ENCODE measurements around the gene ARRB2. TPM values are rescaled to one million over a fixed set of nuclear protein-coding genes. Genes with fewer than 3 reads are reported as not detected.

The ARRB2 gene
- total and polyA plus RNA-seq, 2 of the 13 experiments (the other 11 are each of a cell fraction or from before 2014, with no cell fraction given): 21.5 to 49.2 TPM

DNA sequence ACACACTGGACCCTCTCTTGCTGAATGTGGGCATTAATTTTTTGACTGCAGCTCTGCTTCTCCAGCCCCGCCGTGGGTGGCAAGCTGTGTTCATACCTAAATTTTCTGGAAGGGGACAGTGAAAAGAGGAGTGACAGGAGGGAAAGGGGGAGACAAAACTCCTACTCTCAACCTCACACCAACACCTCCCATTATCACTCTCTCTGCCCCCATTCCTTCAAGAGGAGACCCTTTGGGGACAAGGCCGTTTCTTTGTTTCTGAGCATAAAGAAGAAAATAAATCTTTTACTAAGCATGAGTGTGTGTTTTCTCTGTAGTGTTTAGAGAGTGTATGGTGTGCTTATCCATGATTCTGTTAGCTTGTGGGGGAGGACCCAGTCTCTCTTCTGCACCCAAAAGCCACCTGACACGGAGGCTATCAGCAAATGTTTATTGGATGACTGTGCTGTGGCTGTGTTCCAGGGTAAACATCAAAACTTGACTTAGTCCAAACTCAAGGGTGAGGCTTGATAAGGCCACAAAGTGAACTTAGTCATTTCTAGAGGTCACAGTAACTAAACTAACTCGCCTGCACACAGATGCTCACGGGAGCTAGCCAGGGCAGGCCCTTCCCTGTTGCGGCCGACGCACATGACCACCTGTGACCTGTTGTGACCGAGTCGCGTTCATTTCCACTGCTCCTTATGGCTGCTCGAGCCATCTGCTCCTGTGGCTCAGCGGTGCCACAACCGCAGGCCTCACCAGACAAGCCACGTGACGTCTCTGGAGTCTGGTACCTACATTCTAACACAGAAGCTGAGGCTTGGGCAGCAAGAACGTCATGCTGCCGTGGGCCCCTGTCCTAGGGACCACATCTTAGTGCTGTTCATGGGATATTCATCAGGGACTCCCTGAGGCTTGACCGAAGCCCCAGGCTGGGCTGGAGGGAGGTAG is 11.0 kb downstream of the ARRB2 start (continued):
- TF ChIP-seq, protein P1, sequence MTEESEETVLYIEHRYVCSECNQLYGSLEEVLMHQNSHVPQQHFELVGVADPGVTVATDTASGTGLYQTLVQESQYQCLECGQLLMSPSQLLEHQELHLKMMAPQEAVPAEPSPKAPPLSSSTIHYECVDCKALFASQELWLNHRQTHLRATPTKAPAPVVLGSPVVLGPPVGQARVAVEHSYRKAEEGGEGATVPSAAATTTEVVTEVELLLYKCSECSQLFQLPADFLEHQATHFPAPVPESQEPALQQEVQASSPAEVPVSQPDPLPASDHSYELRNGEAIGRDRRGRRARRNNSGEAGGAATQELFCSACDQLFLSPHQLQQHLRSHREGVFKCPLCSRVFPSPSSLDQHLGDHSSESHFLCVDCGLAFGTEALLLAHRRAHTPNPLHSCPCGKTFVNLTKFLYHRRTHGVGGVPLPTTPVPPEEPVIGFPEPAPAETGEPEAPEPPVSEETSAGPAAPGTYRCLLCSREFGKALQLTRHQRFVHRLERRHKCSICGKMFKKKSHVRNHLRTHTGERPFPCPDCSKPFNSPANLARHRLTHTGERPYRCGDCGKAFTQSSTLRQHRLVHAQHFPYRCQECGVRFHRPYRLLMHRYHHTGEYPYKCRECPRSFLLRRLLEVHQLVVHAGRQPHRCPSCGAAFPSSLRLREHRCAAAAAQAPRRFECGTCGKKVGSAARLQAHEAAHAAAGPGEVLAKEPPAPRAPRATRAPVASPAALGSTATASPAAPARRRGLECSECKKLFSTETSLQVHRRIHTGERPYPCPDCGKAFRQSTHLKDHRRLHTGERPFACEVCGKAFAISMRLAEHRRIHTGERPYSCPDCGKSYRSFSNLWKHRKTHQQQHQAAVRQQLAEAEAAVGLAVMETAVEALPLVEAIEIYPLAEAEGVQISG (CRISPR knock-in tag; IDR thresholded peaks at IDR 0.05): peak; percentile 66; the same call in 1 of the 2 replicates
- TF ChIP-seq ZFP36L1 (CRISPR knock-in tag; IDR thresholded peaks at IDR 0.05) (peak; percentile 82; the same call in 1 of the 2 replicates), GATA4 (IDR thresholded peaks at IDR 0.05; ENCODE audit: borderline replicate concordance, low read depth) (no peak), CBFB (CRISPR knock-in tag; IDR thresholded peaks at IDR 0.05) (peak; percentile 76; the same call in 1 of the 2 replicates), SMAD1 (CRISPR knock-in tag; IDR thresholded peaks at IDR 0.05; ENCODE audit: borderline replicate concordance, low read depth) (no peak), ZNF484 (CRISPR knock-in tag; IDR thresholded peaks at IDR 0.05; ENCODE audit: borderline replicate concordance, low read depth) (no peak), ZNF354B (CRISPR knock-in tag; IDR thresholded peaks at IDR 0.05) (no peak), NAIF1 (CRISPR knock-in tag; IDR thresholded peaks at IDR 0.05; ENCODE audit: borderline replicate concordance) (no peak), CCAR2 (optimal IDR thresholded peaks at IDR 0.05; ENCODE audit: low read depth, low read length) (no peak), KLF15 (CRISPR knock-in tag; IDR thresholded peaks at IDR 0.05; ENCODE audit: borderline replicate concordance) (no peak), ZNF20 (CRISPR knock-in tag; IDR thresholded peaks at IDR 0.05) (no peak), AKAP8 (CRISPR knock-in tag; IDR thresholded peaks at IDR 0.05) (no peak), SALL2 (CRISPR knock-in tag; IDR thresholded peaks at IDR 0.05) (no peak), ZFAT (CRISPR knock-in tag; conservative IDR thresholded peaks at IDR 0.05) (no peak), GLI4 (CRISPR knock-in tag; IDR thresholded peaks at IDR 0.05; ENCODE audit: borderline replicate concordance) (no peak), MTF1 (CRISPR knock-in tag; IDR thresholded peaks at IDR 0.05) (no peak), ZSCAN31 (CRISPR knock-in tag; IDR thresholded peaks at IDR 0.05; ENCODE audit: low read depth) (peak; percentile 67; the same call in 1 of the 2 replicates)
- TF ChIP-seq, protein P2, sequence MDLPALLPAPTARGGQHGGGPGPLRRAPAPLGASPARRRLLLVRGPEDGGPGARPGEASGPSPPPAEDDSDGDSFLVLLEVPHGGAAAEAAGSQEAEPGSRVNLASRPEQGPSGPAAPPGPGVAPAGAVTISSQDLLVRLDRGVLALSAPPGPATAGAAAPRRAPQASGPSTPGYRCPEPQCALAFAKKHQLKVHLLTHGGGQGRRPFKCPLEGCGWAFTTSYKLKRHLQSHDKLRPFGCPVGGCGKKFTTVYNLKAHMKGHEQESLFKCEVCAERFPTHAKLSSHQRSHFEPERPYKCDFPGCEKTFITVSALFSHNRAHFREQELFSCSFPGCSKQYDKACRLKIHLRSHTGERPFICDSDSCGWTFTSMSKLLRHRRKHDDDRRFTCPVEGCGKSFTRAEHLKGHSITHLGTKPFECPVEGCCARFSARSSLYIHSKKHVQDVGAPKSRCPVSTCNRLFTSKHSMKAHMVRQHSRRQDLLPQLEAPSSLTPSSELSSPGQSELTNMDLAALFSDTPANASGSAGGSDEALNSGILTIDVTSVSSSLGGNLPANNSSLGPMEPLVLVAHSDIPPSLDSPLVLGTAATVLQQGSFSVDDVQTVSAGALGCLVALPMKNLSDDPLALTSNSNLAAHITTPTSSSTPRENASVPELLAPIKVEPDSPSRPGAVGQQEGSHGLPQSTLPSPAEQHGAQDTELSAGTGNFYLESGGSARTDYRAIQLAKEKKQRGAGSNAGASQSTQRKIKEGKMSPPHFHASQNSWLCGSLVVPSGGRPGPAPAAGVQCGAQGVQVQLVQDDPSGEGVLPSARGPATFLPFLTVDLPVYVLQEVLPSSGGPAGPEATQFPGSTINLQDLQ (CRISPR knock-in tag; IDR thresholded peaks at IDR 0.05): no peak
- TF ChIP-seq, protein P3, sequence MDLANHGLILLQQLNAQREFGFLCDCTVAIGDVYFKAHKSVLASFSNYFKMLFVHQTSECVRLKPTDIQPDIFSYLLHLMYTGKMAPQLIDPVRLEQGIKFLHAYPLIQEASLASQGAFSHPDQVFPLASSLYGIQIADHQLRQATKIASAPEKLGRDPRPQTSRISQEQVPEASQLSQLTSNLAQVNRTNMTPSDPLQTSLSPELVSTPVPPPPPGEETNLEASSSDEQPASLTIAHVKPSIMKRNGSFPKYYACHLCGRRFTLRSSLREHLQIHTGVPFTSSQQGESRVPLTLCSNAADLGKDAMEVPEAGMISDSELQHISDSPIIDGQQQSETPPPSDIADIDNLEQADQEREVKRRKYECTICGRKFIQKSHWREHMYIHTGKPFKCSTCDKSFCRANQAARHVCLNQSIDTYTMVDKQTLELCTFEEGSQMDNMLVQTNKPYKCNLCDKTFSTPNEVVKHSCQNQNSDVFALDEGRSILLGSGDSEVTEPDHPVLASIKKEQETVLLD (CRISPR knock-in tag; IDR thresholded peaks at IDR 0.05; ENCODE audit: low read depth): no peak
- TF ChIP-seq, protein P4, sequence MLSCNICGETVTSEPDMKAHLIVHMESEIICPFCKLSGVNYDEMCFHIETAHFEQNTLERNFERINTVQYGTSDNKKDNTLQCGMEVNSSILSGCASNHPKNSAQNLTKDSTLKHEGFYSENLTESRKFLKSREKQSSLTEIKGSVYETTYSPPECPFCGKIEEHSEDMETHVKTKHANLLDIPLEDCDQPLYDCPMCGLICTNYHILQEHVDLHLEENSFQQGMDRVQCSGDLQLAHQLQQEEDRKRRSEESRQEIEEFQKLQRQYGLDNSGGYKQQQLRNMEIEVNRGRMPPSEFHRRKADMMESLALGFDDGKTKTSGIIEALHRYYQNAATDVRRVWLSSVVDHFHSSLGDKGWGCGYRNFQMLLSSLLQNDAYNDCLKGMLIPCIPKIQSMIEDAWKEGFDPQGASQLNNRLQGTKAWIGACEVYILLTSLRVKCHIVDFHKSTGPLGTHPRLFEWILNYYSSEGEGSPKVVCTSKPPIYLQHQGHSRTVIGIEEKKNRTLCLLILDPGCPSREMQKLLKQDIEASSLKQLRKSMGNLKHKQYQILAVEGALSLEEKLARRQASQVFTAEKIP (CRISPR knock-in tag; IDR thresholded peaks at IDR 0.05; ENCODE audit: borderline replicate concordance): no peak

All from HepG2 (cell line).